Ishikawa (cell line): ENCODE data around the gene GRM7.

Experiments used
- CEBPB ChIP-seq: IDR thresholded peaks from 2 replicates; pipeline ENCODE4 v1.6.1; 2012
- CREB1 ChIP-seq: IDR thresholded peaks from 2 replicates; pipeline ENCODE4 v1.6.1; 2012; ENCODE audit warnings: low read depth
- EGR1 ChIP-seq: IDR thresholded peaks from 2 replicates; pipeline ENCODE4 v1.6.1; 2012
- EP300 ChIP-seq: IDR thresholded peaks from 2 replicates; pipeline ENCODE4 v1.6.1; 2012; ENCODE audit warnings: borderline replicate concordance
- FOXM1 ChIP-seq: IDR thresholded peaks from 2 replicates; pipeline ENCODE4 v1.6.1; 2012; ENCODE audit warnings: low read depth, borderline replicate concordance
- MAX ChIP-seq: IDR thresholded peaks from 2 replicates; pipeline ENCODE4 v1.6.1; 2012
- NFIC ChIP-seq: IDR thresholded peaks from 2 replicates; pipeline ENCODE4 v1.6.1; 2012
- RAD21 ChIP-seq: IDR thresholded peaks from 2 replicates; pipeline ENCODE4 v1.6.1; 2012; ENCODE audit warnings: low read depth
- REST ChIP-seq: IDR thresholded peaks from 2 replicates; pipeline ENCODE4 v1.6.1; 2012; ENCODE audit warnings: low read depth, mild to moderate bottlenecking
- TAF1 ChIP-seq: IDR thresholded peaks from 2 replicates; pipeline ENCODE4 v1.6.1; 2012; ENCODE audit warnings: low read depth, mild to moderate bottlenecking
- TCF12 ChIP-seq: IDR thresholded peaks from 2 replicates; pipeline ENCODE4 v1.6.1; 2012; ENCODE audit warnings: low read depth
- TEAD4 ChIP-seq: IDR thresholded peaks from 2 replicates; pipeline ENCODE4 v1.6.1; 2012
- USF1 ChIP-seq: IDR thresholded peaks from 2 replicates; pipeline ENCODE4 v1.6.1; 2012
- YY1 ChIP-seq: IDR thresholded peaks from 2 replicates; pipeline ENCODE4 v1.6.1; 2012; ENCODE audit warnings: low read depth
- ZBTB7A ChIP-seq: IDR thresholded peaks from 2 replicates; pipeline ENCODE4 v1.6.1; 2012; ENCODE audit warnings: low read depth

The GRM7 gene

GRCh38 chr3:7588236-7588635 is 727.3 kb downstream of the GRM7 start:
- no peak for TF ChIP-seq CEBPB
- no peak for TF ChIP-seq NFIC
- no peak for TF ChIP-seq EGR1
- no peak for TF ChIP-seq YY1
- no peak for TF ChIP-seq ZBTB7A
- TF ChIP-seq RAD21, result no peak
- no peak for TF ChIP-seq TEAD4
- no peak for TF ChIP-seq USF1
- TF ChIP-seq MAX, result no peak

GRCh38 chr3:7589526-7589925 is 728.6 kb downstream of the GRM7 start:
- no peak for TF ChIP-seq MAX
- TF ChIP-seq CREB1, result no peak
- TF ChIP-seq REST, result no peak
- TF ChIP-seq FOXM1, result no peak
- no peak for TF ChIP-seq CEBPB
- TF ChIP-seq NFIC, result no peak
- no peak for TF ChIP-seq EGR1
- TF ChIP-seq RAD21, result no peak
- TF ChIP-seq TEAD4, result no peak
- TF ChIP-seq TAF1, result no peak
- TF ChIP-seq ZBTB7A, result no peak
- no peak for TF ChIP-seq USF1
- no peak for TF ChIP-seq YY1
- no peak for TF ChIP-seq EP300
- no peak for TF ChIP-seq TCF12

GRCh38 chr3:7602297-7602696 is 741.4 kb downstream of the GRM7 start:
- TF ChIP-seq TEAD4 (no peak), FOXM1 (no peak), EP300 (no peak), TAF1 (no peak), CEBPB (no peak), YY1 (no peak), EGR1 (no peak), USF1 (no peak), NFIC (no peak), CREB1 (no peak), ZBTB7A (no peak), RAD21 (no peak), MAX (no peak)

GRCh38 chr3:7607083-7607482 is 746.2 kb downstream of the GRM7 start:
- TF ChIP-seq ZBTB7A (no peak), MAX (no peak), REST (no peak), FOXM1 (no peak), YY1 (no peak), TAF1 (no peak), EP300 (no peak), TEAD4 (no peak), RAD21 (no peak), CEBPB (no peak), CREB1 (no peak), NFIC (no peak), EGR1 (no peak), TCF12 (no peak), USF1 (no peak)
